Body of pancreas (tissue), 4 donors: ENCODE measurements around the gene CIB2. TPM values are rescaled to one million over a fixed set of nuclear protein-coding genes. Genes with fewer than 3 reads are reported as not detected.

Source experiments
- ATAC-seq: fragments of 150-250 bp; one replicate; pipeline ENCODE4 v1.9.1; 2016
- DNase-seq, 4 donors: peaks; one replicate each; pipeline ENCODE4 v3.0.0-alpha.2; 2019
- H3K27ac ChIP-seq, 4 donors: fragments of 200-600 bp; sonication (generic); 1 replicate in 3 of 4; 2 replicates in 1 of 4; pipeline versions ENCODE4 v1.5.1 to v1.6.1; 2016 to 2019; ENCODE audit warnings: mild to moderate bottlenecking in 1 of 4, mixed read lengths in 1 of 4, moderate library complexity in 1 of 4
- H3K27me3 ChIP-seq, 2 donors: fragments of 200-600 bp; sonication (generic); one replicate each; pipeline ENCODE4 v1.6.0; 2016; ENCODE audit warnings: mild to moderate bottlenecking in 1 of 2
- H3K36me3 ChIP-seq, 2 donors: fragments of 200-600 bp; sonication (generic); replicated peaks in 1 of 2; 2 replicates each; pipeline ENCODE4 v1.5.1; 2016; ENCODE audit warnings: low read depth in 2 of 2; ENCODE audit not compliant: insufficient read depth in 1 of 2
- H3K4me1 ChIP-seq: fragments of 200-600 bp; sonication (generic); one replicate; pipeline ENCODE4 v1.6.0; 2016
- H3K4me3 ChIP-seq, 2 donors: fragments of 200-600 bp; sonication (generic); 1 replicate in 1 of 2; 2 replicates in 1 of 2; pipeline ENCODE4 v1.5.1; 2016 to 2019
- H3K9me3 ChIP-seq, 3 donors: fragments of 200-600 bp; sonication (generic); 1 replicate in 2 of 3; 2 replicates in 1 of 3; pipeline ENCODE4 v1.5.1; 2016
- POLR2A ChIP-seq, 3 donors: fragments of 450-650 bp; IDR thresholded peaks; one replicate each; pipeline ENCODE4 v1.6.1; 2016; ENCODE audit warnings: antibody characterized with exemption in 3 of 3, mild to moderate bottlenecking in 2 of 3
- WGBS, 2 donors: methylation state at CpG; one replicate each; pipeline ENCODE4 v1.1.5; 2017; 5-methylcytosine and 5-hydroxymethylcytosine counted together
- intact Hi-C: fragments of 100-400 bp; cut with DNase I; formaldehyde crosslinking; loops from one replicate; pipeline ENCODE4 v1.15.1; 2023
- total RNA-seq, 2 donors: library from RNA; depleted of rRNA; stranded (reverse); fragments of >200 nt; gene quantifications; one replicate each; pipeline ENCODE4 v1.1.0, GENCODE V29; 2016
- TF ChIP-seq, protein P1 (sequence below), 7 experiments: fragments of 450-650 bp in 4 of 7; fragments of 200-600 bp in 3 of 7; sonication (generic) in 3 of 7; IDR thresholded peaks; one replicate each; pipeline ENCODE4 v1.5.1; 2016 to 2019; ENCODE audit warnings: antibody characterized with exemption in 7 of 7

The CIB2 gene
- total RNA-seq, 2 donors from 2014 or later, result 3.4 to 6.9 TPM

DNA sequence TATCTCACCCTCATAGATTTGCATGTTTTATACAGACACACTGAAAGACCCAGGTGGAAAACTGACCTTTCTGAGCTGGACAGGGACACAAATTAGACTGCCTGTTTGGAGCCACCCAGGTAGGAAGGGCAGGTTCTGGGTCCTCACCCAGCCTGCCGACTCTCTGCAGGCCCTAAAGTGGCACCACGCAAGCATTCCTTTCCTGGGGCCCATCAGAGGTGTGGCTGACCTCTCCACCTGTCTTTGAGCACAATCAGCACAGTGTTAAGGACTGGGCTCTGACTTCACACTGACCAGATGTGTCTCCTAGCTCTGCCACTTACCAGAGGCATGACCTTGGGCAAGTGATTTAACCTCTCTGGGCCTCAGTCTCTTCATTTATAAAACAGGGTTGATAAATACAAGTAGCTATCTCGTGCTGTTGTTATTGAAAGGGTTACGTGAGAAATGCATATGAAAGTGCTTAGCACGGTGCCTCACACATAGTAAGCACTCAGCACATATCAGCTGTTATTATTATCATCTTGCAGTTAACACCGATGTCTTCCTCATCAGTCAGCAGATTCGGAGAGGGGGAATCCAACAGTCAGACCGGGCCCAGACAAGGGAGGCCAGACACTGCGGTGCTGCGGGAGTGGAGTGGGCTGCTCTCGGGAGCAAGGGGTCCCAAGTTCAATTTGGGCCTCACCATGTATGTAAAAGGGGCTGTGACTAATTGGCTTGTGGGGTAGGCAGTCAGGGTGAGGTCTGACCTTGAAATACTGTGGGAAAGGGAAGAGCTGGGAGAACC lies 51.8 kb downstream of the CIB2 start:
- ATAC-seq (no peak), DNase-seq (peak in 1 of 4 donors; percentile 9)
- no peaks in the 10 kb centered on the region for H3K27me3 ChIP-seq
- peaks cover 24% of the 10 kb centered on the region for H3K4me1 ChIP-seq
- H3K27ac ChIP-seq, result no peak overlapping the region
- WGBS, 2 donors, result 83 to 96% methylated on average over 11 of the region's 11 CpGs
- no peaks in the 10 kb centered on the region for H3K36me3 ChIP-seq
- H3K4me3 ChIP-seq, result no peak overlapping the region
- intact Hi-C loops, result no loop called here
- H3K9me3 ChIP-seq, result no peaks in the 10 kb centered on the region
- TF ChIP-seq, protein P1, sequence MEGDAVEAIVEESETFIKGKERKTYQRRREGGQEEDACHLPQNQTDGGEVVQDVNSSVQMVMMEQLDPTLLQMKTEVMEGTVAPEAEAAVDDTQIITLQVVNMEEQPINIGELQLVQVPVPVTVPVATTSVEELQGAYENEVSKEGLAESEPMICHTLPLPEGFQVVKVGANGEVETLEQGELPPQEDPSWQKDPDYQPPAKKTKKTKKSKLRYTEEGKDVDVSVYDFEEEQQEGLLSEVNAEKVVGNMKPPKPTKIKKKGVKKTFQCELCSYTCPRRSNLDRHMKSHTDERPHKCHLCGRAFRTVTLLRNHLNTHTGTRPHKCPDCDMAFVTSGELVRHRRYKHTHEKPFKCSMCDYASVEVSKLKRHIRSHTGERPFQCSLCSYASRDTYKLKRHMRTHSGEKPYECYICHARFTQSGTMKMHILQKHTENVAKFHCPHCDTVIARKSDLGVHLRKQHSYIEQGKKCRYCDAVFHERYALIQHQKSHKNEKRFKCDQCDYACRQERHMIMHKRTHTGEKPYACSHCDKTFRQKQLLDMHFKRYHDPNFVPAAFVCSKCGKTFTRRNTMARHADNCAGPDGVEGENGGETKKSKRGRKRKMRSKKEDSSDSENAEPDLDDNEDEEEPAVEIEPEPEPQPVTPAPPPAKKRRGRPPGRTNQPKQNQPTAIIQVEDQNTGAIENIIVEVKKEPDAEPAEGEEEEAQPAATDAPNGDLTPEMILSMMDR (IDR thresholded peaks at IDR 0.05), result no peak
- no peak for TF ChIP-seq POLR2A (IDR thresholded peaks at IDR 0.05)

DNA sequence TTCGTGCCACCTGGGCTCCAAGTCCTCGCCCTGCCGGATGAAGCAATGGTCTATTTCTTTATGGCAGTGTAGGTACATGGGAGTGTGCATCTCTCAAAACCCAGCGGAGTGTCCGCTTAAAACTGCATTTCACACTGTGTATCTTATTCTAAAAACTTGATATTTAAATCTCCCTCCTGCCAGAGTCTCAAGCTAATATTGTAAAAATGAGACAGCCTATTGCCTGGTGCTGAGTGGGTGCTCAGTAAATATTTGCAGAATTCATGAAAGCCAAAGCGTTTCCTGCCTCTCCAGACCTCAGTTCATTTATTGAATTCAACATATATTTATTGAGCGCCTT lies 53.4 kb downstream of the CIB2 start:
- H3K4me1 ChIP-seq, result peaks cover 35% of the 10 kb centered on the region

DNA sequence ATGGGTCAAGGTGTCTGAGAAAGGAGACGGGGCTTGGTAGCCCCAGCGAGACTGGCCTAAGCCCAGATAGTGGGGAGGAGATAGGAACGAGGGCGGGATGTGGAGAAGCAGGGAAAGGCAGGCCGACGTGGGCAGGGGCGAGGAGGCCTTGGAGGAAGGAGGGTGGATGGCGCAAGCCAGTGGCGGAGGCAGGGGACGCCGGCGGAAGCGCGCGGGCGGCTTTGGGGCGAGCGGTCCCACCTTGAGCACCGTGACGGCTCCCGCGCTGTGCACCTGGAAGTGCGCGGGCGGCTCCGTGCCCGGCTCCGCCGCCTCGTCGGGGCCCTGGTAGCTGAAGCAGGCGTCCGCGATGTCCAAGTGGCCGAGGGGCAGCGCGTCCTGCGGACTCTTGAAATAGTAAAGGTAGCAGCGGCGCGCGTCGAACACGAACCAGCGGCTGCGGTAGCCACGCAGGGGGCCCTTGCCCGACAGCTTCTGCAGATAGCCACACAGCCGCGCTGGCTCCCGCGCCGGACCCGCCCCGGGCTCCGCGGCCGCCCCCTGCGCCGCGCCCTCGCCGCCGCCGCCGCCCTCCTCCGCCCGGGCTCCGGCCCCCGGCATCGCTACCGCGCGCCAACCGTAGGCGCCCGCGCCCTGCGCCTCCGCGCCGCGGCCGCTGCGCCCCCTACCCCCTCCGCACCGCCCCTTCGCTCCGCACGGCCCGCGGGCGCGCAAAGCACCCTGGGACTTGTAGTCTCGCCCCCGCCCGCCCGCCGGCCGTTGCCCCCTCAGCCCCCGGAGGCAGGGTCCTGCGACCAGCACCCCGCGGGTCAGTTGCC lies 54.0 kb downstream of the CIB2 start, which contains the start of gene TBC1D2B:
Gene TBC1D2B, minus strand, starts transcription at position 659 of the 818 bp plus-strand sequence. Its CDS starts 59 bp downstream, at position 600.
- H3K27me3 ChIP-seq, result no peaks in the 10 kb centered on the region
- intact Hi-C loops, result no loop called here
- no peaks in the 10 kb centered on the region for H3K36me3 ChIP-seq
- peak; percentile 60 to 77 (median 64) for DNase-seq
- H3K4me1 ChIP-seq, result peaks cover 41% of the 10 kb centered on the region
- ATAC-seq, result peak; percentile 84
- TF ChIP-seq POLR2A (IDR thresholded peaks at IDR 0.05), result peak; percentile 43 to 60 (median 56)
- TF ChIP-seq, protein P1 (IDR thresholded peaks at IDR 0.05), result peak in 4 of 7 experiments; percentile 5 to 32 (median 20)
- H3K9me3 ChIP-seq, result no peaks in the 10 kb centered on the region
- peak within 1 kb of the TSS; percentile 20 to 41 for H3K4me3 ChIP-seq
- WGBS, 2 donors, result 0 to 1% methylated on average over 13 to 73 of the region's 104 CpGs
- H3K27ac ChIP-seq, result peak within 1 kb of the TSS; percentile 91 to 92 (median 92)

More for the DNA sequence above, 53.4 kb downstream of the CIB2 start:
- Histone ChIP-seq H3K27me3 (no peaks in the 10 kb centered on the region), H3K9me3 (no peaks in the 10 kb centered on the region), H3K27ac (peak overlapping the region; percentile 63 to 92 (median 92)), H3K4me3 (peak overlapping the region in 1 of 2 donors; percentile 28), H3K36me3 (no peaks in the 10 kb centered on the region)
- intact Hi-C loops, result no loop called here
- peak; percentile 1 for ATAC-seq
- TF ChIP-seq, protein P1 (IDR thresholded peaks at IDR 0.05), result no peak
- TF ChIP-seq POLR2A (IDR thresholded peaks at IDR 0.05), result no peak
- 8 to 14% methylated on average over 4 to 7 of the region's 7 CpGs for WGBS, 2 donors
- no peak for DNase-seq

DNA sequence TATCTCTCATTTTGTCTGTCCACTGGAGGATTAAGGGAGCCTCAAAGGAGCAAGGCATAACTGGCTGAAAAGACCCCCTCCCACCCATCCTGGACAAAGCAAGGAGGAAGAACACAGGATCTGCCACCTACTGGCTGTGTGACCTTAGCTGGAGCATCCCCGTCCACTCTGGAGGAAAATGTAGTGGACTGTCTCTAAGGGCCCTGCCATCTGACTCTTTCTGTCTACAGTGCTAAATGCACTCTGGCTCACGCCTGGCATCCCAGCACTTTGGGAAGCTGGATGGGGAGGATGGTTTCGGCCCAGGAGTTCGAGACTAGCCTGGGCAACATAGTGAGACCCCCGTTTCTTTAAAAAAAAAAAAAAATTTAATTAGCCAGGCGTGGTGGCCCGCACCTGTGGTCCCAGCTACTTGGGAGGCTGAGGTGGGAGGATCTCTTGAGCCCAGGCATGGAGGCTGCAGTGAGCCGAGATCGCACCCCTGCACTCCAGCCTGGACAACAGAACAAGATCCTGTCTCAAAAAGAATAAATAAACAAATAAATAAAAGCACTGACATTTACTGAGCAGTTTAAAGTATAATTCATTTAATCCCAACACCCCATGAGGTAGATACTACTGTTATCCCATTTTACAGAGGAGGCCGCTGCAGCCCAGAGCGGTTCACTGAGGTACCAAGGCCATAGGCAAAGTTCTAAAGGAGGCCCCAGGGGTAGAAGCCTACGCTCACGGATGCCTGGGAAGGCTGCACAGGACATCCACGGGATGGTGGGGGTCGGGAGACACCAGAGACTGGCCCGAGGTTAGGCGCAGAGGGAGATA lies 54.8 kb downstream of the CIB2 start:
- intact Hi-C loops, result no loop called here
- Histone ChIP-seq H3K27ac (peak overlapping the region; percentile 91 to 92 (median 92)), H3K36me3 (no peaks in the 10 kb centered on the region), H3K4me1 (peaks cover 48% of the 10 kb centered on the region), H3K4me3 (peak overlapping the region; percentile 20 to 41), H3K27me3 (no peaks in the 10 kb centered on the region), H3K9me3 (no peaks in the 10 kb centered on the region)
- WGBS, 2 donors, result 36 to 37% methylated on average over 17 of the region's 17 CpGs
- DNase-seq (peak in 1 of 4 donors; percentile 24), ATAC-seq (peak; percentile 15)
- TF ChIP-seq POLR2A (IDR thresholded peaks at IDR 0.05), result no peak
- TF ChIP-seq, protein P1 (IDR thresholded peaks at IDR 0.05), result no peak
